ENCODE results near the gene PLXDC1. TPM values are rescaled to one million over a fixed set of nuclear protein-coding genes. Genes with fewer than 3 reads are reported as not detected.

PLXDC1 gene
- total and polyA plus RNA-seq, 12 donors: 7.3 to 21.3 (median 11.2) TPM

DNA sequence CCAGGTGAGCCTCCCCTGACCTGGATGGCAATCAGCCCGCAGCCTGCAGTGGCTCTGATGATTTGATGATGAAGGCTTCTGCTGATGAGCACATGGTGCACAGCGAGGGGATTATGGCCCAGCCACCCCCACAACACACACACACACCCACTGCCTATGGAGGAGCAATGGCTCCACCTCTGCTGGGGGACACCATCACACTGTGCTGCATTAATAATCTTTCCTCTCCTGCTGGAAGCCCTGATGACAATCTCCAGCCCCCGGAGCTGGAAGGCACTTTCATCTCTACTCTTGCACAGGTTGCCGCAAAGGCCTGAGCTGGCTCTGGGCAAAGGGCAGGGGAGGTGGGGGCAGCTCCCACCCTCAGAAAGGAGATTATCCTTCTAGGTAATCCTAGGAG lies 79.9 kb downstream of the PLXDC1 start:
- Histone ChIP-seq H3K36me3 (peaks cover 0 to 44% (median 0%) of the 10 kb centered on the region in 9 donors), H3K9me3 (no peaks in the 10 kb centered on the region), H3K27ac (peak overlapping the region in 1 of 10 donors; percentile 11), H3K4me3 (no peak overlapping the region), H3K27me3 (peaks cover 0 to 4% (median 0%) of the 10 kb centered on the region in 7 donors), H3K4me1 (peaks cover 0 to 4% (median 0%) of the 10 kb centered on the region in 9 donors)
- ATAC-seq (no peak), DNase-seq (no peak)
- intact Hi-C loops (cut with DNase I): loop anchor here in 1 of 10 donors (2.0 kb wide), 1 partner anchor 79 kb away; the partner anchor contains the start of gene PLXDC1
- TF ChIP-seq, protein P1, sequence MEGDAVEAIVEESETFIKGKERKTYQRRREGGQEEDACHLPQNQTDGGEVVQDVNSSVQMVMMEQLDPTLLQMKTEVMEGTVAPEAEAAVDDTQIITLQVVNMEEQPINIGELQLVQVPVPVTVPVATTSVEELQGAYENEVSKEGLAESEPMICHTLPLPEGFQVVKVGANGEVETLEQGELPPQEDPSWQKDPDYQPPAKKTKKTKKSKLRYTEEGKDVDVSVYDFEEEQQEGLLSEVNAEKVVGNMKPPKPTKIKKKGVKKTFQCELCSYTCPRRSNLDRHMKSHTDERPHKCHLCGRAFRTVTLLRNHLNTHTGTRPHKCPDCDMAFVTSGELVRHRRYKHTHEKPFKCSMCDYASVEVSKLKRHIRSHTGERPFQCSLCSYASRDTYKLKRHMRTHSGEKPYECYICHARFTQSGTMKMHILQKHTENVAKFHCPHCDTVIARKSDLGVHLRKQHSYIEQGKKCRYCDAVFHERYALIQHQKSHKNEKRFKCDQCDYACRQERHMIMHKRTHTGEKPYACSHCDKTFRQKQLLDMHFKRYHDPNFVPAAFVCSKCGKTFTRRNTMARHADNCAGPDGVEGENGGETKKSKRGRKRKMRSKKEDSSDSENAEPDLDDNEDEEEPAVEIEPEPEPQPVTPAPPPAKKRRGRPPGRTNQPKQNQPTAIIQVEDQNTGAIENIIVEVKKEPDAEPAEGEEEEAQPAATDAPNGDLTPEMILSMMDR (IDR thresholded peaks at IDR 0.05): no peak
- WGBS, 2 donors: 73 to 82% methylated on average over 4 of the region's 4 CpGs

DNA sequence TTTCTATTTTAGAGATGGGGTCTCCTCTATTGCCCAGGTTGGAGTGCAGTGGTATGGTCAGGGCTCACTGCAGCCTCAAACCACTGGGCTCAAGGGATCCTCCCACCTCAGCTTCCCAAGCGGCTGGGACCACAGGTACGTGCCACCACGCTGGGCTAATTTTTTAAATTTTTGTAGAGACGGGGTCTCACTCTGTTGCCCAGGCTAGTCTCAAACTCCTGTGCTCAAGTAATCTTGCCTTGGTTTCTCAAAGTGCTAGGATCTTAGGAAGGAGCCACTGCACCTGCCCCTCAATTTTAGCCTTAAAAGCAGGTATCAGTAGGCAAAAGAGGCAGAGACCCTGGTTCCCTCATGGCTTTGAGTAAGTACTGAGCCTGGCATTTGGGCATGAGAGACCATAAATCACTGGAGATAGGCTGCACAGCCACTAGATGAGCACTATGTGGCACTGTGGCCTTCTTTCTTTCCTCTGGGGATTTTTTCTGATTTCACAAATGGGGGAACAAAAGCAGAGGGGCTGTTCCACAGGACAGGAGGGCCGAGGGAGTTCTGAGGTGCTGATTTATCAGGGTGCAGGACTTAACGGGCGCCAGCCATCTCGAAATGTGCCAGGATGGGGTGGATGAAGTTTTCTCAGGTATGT lies 82.2 kb downstream of the PLXDC1 start:
- no peaks in the 10 kb centered on the region for H3K9me3 ChIP-seq
- no peaks in the 10 kb centered on the region for H3K27me3 ChIP-seq
- H3K36me3 ChIP-seq: peaks cover 0 to 26% (median 0%) of the 10 kb centered on the region in 9 donors
- H3K4me1 ChIP-seq: peaks cover 0 to 8% (median 4%) of the 10 kb centered on the region in 9 donors
- peak in 7 of 8 donors; percentile 37 to 64 (median 44) for ATAC-seq
- intact Hi-C loops (cut with DNase I): loop anchor here in 7 of 10 donors (1.0 to 10.0 kb wide), 6 partner anchors 64 to 166 kb away; partner anchors contain the start of gene PLXDC1 (in 3 of the 7)
- TF ChIP-seq, protein P1 (IDR thresholded peaks at IDR 0.05): peak; percentile 36 to 72 (median 61)
- no peak overlapping the region for H3K4me3 ChIP-seq
- no peak overlapping the region for H3K27ac ChIP-seq
- 62 to 65% methylated on average over 8 of the region's 8 CpGs for WGBS, 2 donors
- DNase-seq: no peak

DNA sequence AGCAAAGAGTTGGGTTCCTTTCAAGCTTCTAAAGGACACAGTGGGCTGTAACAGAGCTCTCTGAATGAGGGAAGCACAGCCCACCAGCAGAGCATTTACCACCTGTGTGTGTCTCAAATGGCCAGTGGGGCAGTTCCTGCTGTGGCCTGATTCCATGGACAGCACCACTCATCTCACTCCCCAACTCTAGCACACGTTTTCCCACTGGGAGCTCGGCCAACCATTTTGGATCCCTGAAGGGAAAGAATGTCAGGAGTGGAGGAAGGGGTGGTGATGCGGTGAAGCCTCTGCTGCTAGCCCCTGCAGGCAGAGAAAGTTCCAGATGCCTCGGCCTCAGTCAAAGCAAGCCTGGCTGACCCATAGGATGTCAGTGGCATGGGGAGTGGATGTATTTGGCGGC lies 86.6 kb downstream of the PLXDC1 start:
- 61 to 63% methylated on average over 5 of the region's 5 CpGs for WGBS, 2 donors
- ATAC-seq: peak in 1 of 8 donors; percentile 12
- intact Hi-C loops (cut with DNase I): loop anchor here in 5 of 10 donors (5.0 to 10.0 kb wide), 6 partner anchors 38 to 170 kb away; partner anchors contain the start of gene PLXDC1 (in 3 of the 5)

DNA sequence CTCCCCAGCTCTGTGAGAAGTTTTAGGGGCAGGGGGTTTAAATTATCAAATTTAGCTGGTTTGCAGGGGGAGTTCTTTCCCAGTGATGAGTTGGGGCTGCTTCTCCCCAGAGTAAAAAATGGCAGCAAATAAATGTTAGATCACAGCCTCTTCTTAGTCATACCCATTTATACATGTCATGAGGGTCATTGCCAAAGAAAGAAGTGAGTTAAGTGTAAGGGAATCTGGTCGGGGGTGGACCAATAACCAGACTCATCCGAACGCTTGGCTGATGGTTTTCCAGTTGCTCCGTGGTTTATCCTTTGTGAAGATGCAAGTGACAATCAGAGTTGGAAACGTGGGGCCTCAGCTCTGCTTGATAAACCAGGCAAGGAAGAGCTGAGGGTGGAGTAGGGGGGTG lies 87.1 kb downstream of the PLXDC1 start:
- peak in 3 of 8 donors; percentile 43 to 69 (median 51) for ATAC-seq
- DNase-seq: no peak
- WGBS, 2 donors: 61 to 73% methylated on average over 5 of the region's 5 CpGs
- intact Hi-C loops (cut with DNase I): loop anchor here in 4 of 10 donors (5.0 to 10.0 kb wide), 5 partner anchors 37 to 170 kb away; no protein-coding TSS in a partner anchor
- TF ChIP-seq, protein P1 (IDR thresholded peaks at IDR 0.05): no peak
- H3K27ac ChIP-seq: peak overlapping the region in 1 of 10 donors; percentile 37
- peaks cover 0 to 5% (median 0%) of the 10 kb centered on the region in 9 donors for H3K36me3 ChIP-seq
- H3K9me3 ChIP-seq: no peaks in the 10 kb centered on the region
- peaks cover 0 to 45% (median 12%) of the 10 kb centered on the region in 9 donors for H3K4me1 ChIP-seq
- no peak overlapping the region for H3K4me3 ChIP-seq
- no peaks in the 10 kb centered on the region for H3K27me3 ChIP-seq

More for the DNA sequence above, 86.6 kb downstream of the PLXDC1 start:
- no peak for DNase-seq
- no peaks in the 10 kb centered on the region for H3K27me3 ChIP-seq
- peaks cover 0 to 45% (median 12%) of the 10 kb centered on the region in 9 donors for H3K4me1 ChIP-seq
- no peak overlapping the region for H3K4me3 ChIP-seq
- TF ChIP-seq, protein P1 (IDR thresholded peaks at IDR 0.05): no peak
- no peaks in the 10 kb centered on the region for H3K9me3 ChIP-seq
- H3K36me3 ChIP-seq: peaks cover 0 to 5% (median 0%) of the 10 kb centered on the region in 9 donors
- peak overlapping the region in 2 of 10 donors; percentile 37 for H3K27ac ChIP-seq
